Body of pancreas (tissue), 4 donors: ENCODE measurements around the gene STPG3. TPM values are rescaled to one million over a fixed set of nuclear protein-coding genes. Genes with fewer than 3 reads are reported as not detected.
A peak's percentile ranks its signal among the peaks of the same experiment; 100 is the strongest.

ENCODE experiments used
- ATAC-seq: fragments of 150-250 bp; one replicate; pipeline ENCODE4 v1.9.1; 2016
- DNase-seq, 4 donors: peaks; one replicate each; pipeline ENCODE4 v3.0.0-alpha.2; 2019
- H3K27ac ChIP-seq, 4 donors: fragments of 200-600 bp; sonication (generic); 1 replicate in 3 of 4; 2 replicates in 1 of 4; pipeline versions ENCODE4 v1.5.1 to v1.6.1; 2016 to 2019; ENCODE audit warnings: mild to moderate bottlenecking in 1 of 4, mixed read lengths in 1 of 4, moderate library complexity in 1 of 4
- H3K27me3 ChIP-seq, 2 donors: fragments of 200-600 bp; sonication (generic); one replicate each; pipeline ENCODE4 v1.6.0; 2016; ENCODE audit warnings: mild to moderate bottlenecking in 1 of 2
- H3K36me3 ChIP-seq, 2 donors: fragments of 200-600 bp; sonication (generic); replicated peaks in 1 of 2; 2 replicates each; pipeline ENCODE4 v1.5.1; 2016; ENCODE audit warnings: low read depth in 2 of 2; ENCODE audit not compliant: insufficient read depth in 1 of 2
- H3K4me1 ChIP-seq: fragments of 200-600 bp; sonication (generic); one replicate; pipeline ENCODE4 v1.6.0; 2016
- H3K4me3 ChIP-seq, 2 donors: fragments of 200-600 bp; sonication (generic); 1 replicate in 1 of 2; 2 replicates in 1 of 2; pipeline ENCODE4 v1.5.1; 2016 to 2019
- H3K9me3 ChIP-seq, 3 donors: fragments of 200-600 bp; sonication (generic); 1 replicate in 2 of 3; 2 replicates in 1 of 3; pipeline ENCODE4 v1.5.1; 2016
- POLR2A ChIP-seq, 3 donors: fragments of 450-650 bp; IDR thresholded peaks; one replicate each; pipeline ENCODE4 v1.6.1; 2016; ENCODE audit warnings: antibody characterized with exemption in 3 of 3, mild to moderate bottlenecking in 2 of 3
- WGBS, 2 donors: methylation state at CpG; one replicate each; pipeline ENCODE4 v1.1.5; 2017; 5-methylcytosine and 5-hydroxymethylcytosine counted together
- intact Hi-C: fragments of 100-400 bp; cut with DNase I; formaldehyde crosslinking; loops from one replicate; pipeline ENCODE4 v1.15.1; 2023
- total RNA-seq, 2 donors: library from RNA; depleted of rRNA; stranded (reverse); fragments of >200 nt; gene quantifications; one replicate each; pipeline ENCODE4 v1.1.0, GENCODE V29; 2016
- TF ChIP-seq, protein P1 (sequence below), 7 experiments: fragments of 450-650 bp in 4 of 7; fragments of 200-600 bp in 3 of 7; sonication (generic) in 3 of 7; IDR thresholded peaks; one replicate each; pipeline ENCODE4 v1.5.1; 2016 to 2019; ENCODE audit warnings: antibody characterized with exemption in 7 of 7

Gene STPG3
- total RNA-seq, 2 donors from 2014 or later, result not detected

GRCh38 chr9:137221506-137222111, 29.5 kb upstream of the STPG3 start:
- H3K9me3 ChIP-seq, result no peaks in the 10 kb centered on the region
- H3K27ac ChIP-seq, result peak overlapping the region; percentile 37 to 83 (median 57)
- WGBS, 2 donors, result 7% methylated on average over 38 of the region's 61 CpGs; no CpG with 5 or more reads in 1 of the 2 donors
- H3K4me3 ChIP-seq, result no peak overlapping the region
- peaks cover 63% of the 10 kb centered on the region for H3K4me1 ChIP-seq
- no peaks in the 10 kb centered on the region for H3K27me3 ChIP-seq
- DNase-seq, result peak in 3 of 4 donors; percentile 39 to 45 (median 44)
- H3K36me3 ChIP-seq, result no peaks in the 10 kb centered on the region
- intact Hi-C loops, result no loop called here
- TF ChIP-seq, protein P1, sequence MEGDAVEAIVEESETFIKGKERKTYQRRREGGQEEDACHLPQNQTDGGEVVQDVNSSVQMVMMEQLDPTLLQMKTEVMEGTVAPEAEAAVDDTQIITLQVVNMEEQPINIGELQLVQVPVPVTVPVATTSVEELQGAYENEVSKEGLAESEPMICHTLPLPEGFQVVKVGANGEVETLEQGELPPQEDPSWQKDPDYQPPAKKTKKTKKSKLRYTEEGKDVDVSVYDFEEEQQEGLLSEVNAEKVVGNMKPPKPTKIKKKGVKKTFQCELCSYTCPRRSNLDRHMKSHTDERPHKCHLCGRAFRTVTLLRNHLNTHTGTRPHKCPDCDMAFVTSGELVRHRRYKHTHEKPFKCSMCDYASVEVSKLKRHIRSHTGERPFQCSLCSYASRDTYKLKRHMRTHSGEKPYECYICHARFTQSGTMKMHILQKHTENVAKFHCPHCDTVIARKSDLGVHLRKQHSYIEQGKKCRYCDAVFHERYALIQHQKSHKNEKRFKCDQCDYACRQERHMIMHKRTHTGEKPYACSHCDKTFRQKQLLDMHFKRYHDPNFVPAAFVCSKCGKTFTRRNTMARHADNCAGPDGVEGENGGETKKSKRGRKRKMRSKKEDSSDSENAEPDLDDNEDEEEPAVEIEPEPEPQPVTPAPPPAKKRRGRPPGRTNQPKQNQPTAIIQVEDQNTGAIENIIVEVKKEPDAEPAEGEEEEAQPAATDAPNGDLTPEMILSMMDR (IDR thresholded peaks at IDR 0.05), result no peak
- no peak for TF ChIP-seq POLR2A (IDR thresholded peaks at IDR 0.05)
- no peak for ATAC-seq

- ATAC-seq (no peak), DNase-seq (peak in 3 of 4 donors; percentile 37 to 47 (median 42))
- H3K36me3 ChIP-seq, result no peaks in the 10 kb centered on the region
- intact Hi-C loops, result no loop called here
- H3K9me3 ChIP-seq, result no peaks in the 10 kb centered on the region
- H3K4me3 ChIP-seq, result no peak within 1 kb of the TSS
- H3K27me3 ChIP-seq, result no peaks in the 10 kb centered on the region
- peak within 1 kb of the TSS; percentile 83 to 96 (median 88) for H3K27ac ChIP-seq
- H3K4me1 ChIP-seq, result peaks cover 65% of the 10 kb centered on the region
- 8 to 12% methylated on average over 5 to 86 of the region's 88 CpGs for WGBS, 2 donors
- TF ChIP-seq, protein P1 (IDR thresholded peaks at IDR 0.05), result no peak
- no peak for TF ChIP-seq POLR2A (IDR thresholded peaks at IDR 0.05)
These were observed 28.7 kb upstream of the STPG3 start, which contains the start of gene RNF208 for GRCh38 chr9:137222190-137223077. TSS of gene RNF208 (minus strand) at chr9:137222240. CDS start at chr9:137221212, 1,028 bp downstream.

- Histone ChIP-seq H3K4me3 (peak overlapping the region; percentile 57 to 83), H3K9me3 (no peaks in the 10 kb centered on the region), H3K4me1 (peaks cover 63% of the 10 kb centered on the region), H3K27ac (peak overlapping the region; percentile 83 to 96 (median 88)), H3K36me3 (no peaks in the 10 kb centered on the region), H3K27me3 (no peaks in the 10 kb centered on the region)
- DNase-seq (peak; percentile 97 to 99 (median 98)), ATAC-seq (peak; percentile 81)
- TF ChIP-seq, protein P1 (IDR thresholded peaks at IDR 0.05), result no peak
- peak; percentile 20 to 62 (median 59) for TF ChIP-seq POLR2A (IDR thresholded peaks at IDR 0.05)
- intact Hi-C loops, result no loop called here
- 3% methylated on average over 44 of the region's 63 CpGs; no CpG with 5 or more reads in 1 of the 2 donors for WGBS, 2 donors
These were observed 27.8 kb upstream of the STPG3 start for GRCh38 chr9:137223078-137223970.

- peak within 1 kb of the TSS in 3 of 4 donors; percentile 87 to 96 (median 89) for H3K27ac ChIP-seq
- TF ChIP-seq POLR2A (IDR thresholded peaks at IDR 0.05), result no peak
- TF ChIP-seq, protein P1 (IDR thresholded peaks at IDR 0.05), result no peak
- H3K4me1 ChIP-seq, result peaks cover 48% of the 10 kb centered on the region
- peaks cover 0 to 2% of the 10 kb centered on the region in 2 donors for H3K27me3 ChIP-seq
- H3K4me3 ChIP-seq, result no peak within 1 kb of the TSS
- DNase-seq (no peak), ATAC-seq (no peak)
- no peaks in the 10 kb centered on the region for H3K36me3 ChIP-seq
- intact Hi-C loops, result no loop called here
- 52 to 60% methylated on average over 11 to 19 of the region's 23 CpGs for WGBS, 2 donors
- no peaks in the 10 kb centered on the region for H3K9me3 ChIP-seq
These were observed 26.0 kb upstream of the STPG3 start, which contains the start of gene CYSRT1 for GRCh38 chr9:137224830-137225694. TSS of gene CYSRT1 (plus strand) at chr9:137225174. CDS start at chr9:137225622, 448 bp downstream.
